ENCODE measurements around the gene RNASE4. TPM values are rescaled to one million over a fixed set of nuclear protein-coding genes. Genes with fewer than 3 reads are reported as not detected.

RNASE4 gene
- total RNA-seq, 1 experiment from 2014 or later, result 3.9 TPM

GRCh38 chr14:20679907-20680306, 4.5 kb upstream of the RNASE4 start:
- BruUV-seq (replicated peaks), result no TSS peak
- Histone ChIP-seq H3K27me3 (ENCODE audit: insufficient read depth, low read length) (no peaks in the 10 kb centered on the region), H3K4me3 (replicated peaks in 1 of 2; ENCODE audit: low read depth in 1 of 2, low read length in 2 of 2) (no peak overlapping the region), H3K36me3 (ENCODE audit: control insufficient read depth in 1 of 2, insufficient read depth in 2 of 2, low read length in 2 of 2) (no peaks in the 10 kb centered on the region), H3K9ac (ENCODE audit: low read length) (no peak overlapping the region), H3K79me2 (ENCODE audit: insufficient read depth, low read length) (no peaks in the 10 kb centered on the region), H4K20me1 (ENCODE audit: insufficient read depth) (no peaks in the 10 kb centered on the region), H3K4me2 (ENCODE audit: low read length) (peak overlapping the region; percentile 96; the same call in 1 of the 2 replicates), H3K4me1 (ENCODE audit: control insufficient read depth in 1 of 2, insufficient read depth in 2 of 2, low read length in 2 of 2) (peaks cover 21 to 52% of the 10 kb centered on the region in 2 experiments), H2AFZ (ENCODE audit: low read depth, low read length, poor library complexity, severe bottlenecking) (peak overlapping the region; percentile 93), H3K27ac (ENCODE audit: low read depth, low read length) (no peak overlapping the region; the same call in 1 of the 2 replicates), H3K9me3 (ENCODE audit: control insufficient read depth in 1 of 2, insufficient read depth in 1 of 2, low read depth in 1 of 2, low read length in 2 of 2) (no peaks in the 10 kb centered on the region), H3K9me2 (ENCODE audit: insufficient read depth) (no peaks in the 10 kb centered on the region)
- ChIA-PET RAD21 (ENCODE audit: low non-redundant PET in 1 of 2, low total read pairs in 2 of 2, uncharacterized antibody in 2 of 2, unreplicated experiment in 2 of 2) (no interaction called here), POLR2A (interaction anchor here (0.8 to 6.1 kb wide), 6 partner anchors 9 to 337 kb away, joined by 3 to 47 read pairs (median 14); partner anchors contain the start of gene PARP2), CTCF (interaction anchor here (1.1 to 6.1 kb wide), 7 partner anchors 11 to 264 kb away, joined by 4 to 59 read pairs (median 15); no protein-coding TSS in a partner anchor)
- no peak for ATAC-seq
- intact Hi-C loops (cut with micrococcal nuclease), result loop anchor here (2.0 to 5.0 kb wide), 3 partner anchors 213 to 337 kb away; partner anchors contain the start of genes METTL17, PARP2 and PNP
- no peak for DNase-seq (ENCODE audit: low read depth, low spot score)
- TF ChIP-seq SRF (IDR thresholded peaks at IDR 0.05; ENCODE audit: low read depth) (peak; percentile 59; the same call in 1 of the 2 replicates), SP1 (IDR thresholded peaks at IDR 0.05; ENCODE audit: low read depth) (0 out of 2 replicates have a peak, but pooled peaks have one; percentile 12), ZBTB33 (IDR thresholded peaks at IDR 0.05; ENCODE audit: extremely low read depth, insufficient replicate concordance, low read length) (no peak)

GRCh38 chr14:20680363-20680762, 4.0 kb upstream of the RNASE4 start:
- H3K4me2 ChIP-seq (ENCODE audit: low read length), result peak overlapping the region; percentile 96
- H3K36me3 ChIP-seq (ENCODE audit: control insufficient read depth in 1 of 2, insufficient read depth in 2 of 2, low read length in 2 of 2), result no peaks in the 10 kb centered on the region
- no peaks in the 10 kb centered on the region for H3K9me3 ChIP-seq (ENCODE audit: control insufficient read depth in 1 of 2, insufficient read depth in 1 of 2, low read depth in 1 of 2, low read length in 2 of 2)
- H3K27me3 ChIP-seq (ENCODE audit: insufficient read depth, low read length), result no peaks in the 10 kb centered on the region
- CTCF ChIA-PET, result interaction anchor here (0.6 to 6.1 kb wide), 8 partner anchors 11 to 441 kb away, joined by 4 to 59 read pairs (median 14); no protein-coding TSS in a partner anchor
- no peak for DNase-seq (ENCODE audit: low read depth, low spot score)
- H3K79me2 ChIP-seq (ENCODE audit: insufficient read depth, low read length), result no peaks in the 10 kb centered on the region
- H3K9ac ChIP-seq (ENCODE audit: low read length), result no peak overlapping the region; the same call in 1 of the 2 replicates
- peak overlapping the region; percentile 97 for H3K27ac ChIP-seq (ENCODE audit: low read depth, low read length)
- POLR2A ChIA-PET, result interaction anchor here (0.8 to 6.1 kb wide), 8 partner anchors 9 to 337 kb away, joined by 3 to 47 read pairs (median 16); partner anchors contain the start of gene PARP2
- RAD21 ChIA-PET (ENCODE audit: low non-redundant PET in 1 of 2, low total read pairs in 2 of 2, uncharacterized antibody in 2 of 2, unreplicated experiment in 2 of 2), result no interaction called here
- intact Hi-C loops (cut with micrococcal nuclease), result loop anchor here (2.0 to 5.0 kb wide), 3 partner anchors 213 to 338 kb away; partner anchors contain the start of genes METTL17, PARP2 and PNP
- H3K9me2 ChIP-seq (ENCODE audit: insufficient read depth), result no peaks in the 10 kb centered on the region
- ATAC-seq, result no peak
- TF ChIP-seq SRF (IDR thresholded peaks at IDR 0.05; ENCODE audit: low read depth) (no peak), REST (IDR thresholded peaks at IDR 0.05; ENCODE audit: low read depth) (no peak), SIN3A (IDR thresholded peaks at IDR 0.05; ENCODE audit: low read depth) (no peak), ATF3 (IDR thresholded peaks at IDR 0.05) (no peak), POLR2A (IDR thresholded peaks at IDR 0.05; ENCODE audit: borderline replicate concordance, extremely low read depth, insufficient read depth, insufficient read length) (no peak), POLR2AphosphoS5 (IDR thresholded peaks at IDR 0.05; ENCODE audit: low read depth, low read length) (no peak), ELF1 (IDR thresholded peaks at IDR 0.05; ENCODE audit: borderline replicate concordance, low read depth) (no peak), CEBPB (IDR thresholded peaks at IDR 0.05; ENCODE audit: low read depth) (no peak), EZH2phosphoT487 (IDR thresholded peaks at IDR 0.05; ENCODE audit: borderline replicate concordance) (no peak)
- peak overlapping the region; percentile 93 for H2AFZ ChIP-seq (ENCODE audit: low read depth, low read length, poor library complexity, severe bottlenecking)
- peaks cover 25 to 57% of the 10 kb centered on the region in 2 experiments for H3K4me1 ChIP-seq (ENCODE audit: control insufficient read depth in 1 of 2, insufficient read depth in 2 of 2, low read length in 2 of 2)
- BruUV-seq (replicated peaks), result no TSS peak
- H4K20me1 ChIP-seq (ENCODE audit: insufficient read depth), result no peaks in the 10 kb centered on the region
- H3K4me3 ChIP-seq (replicated peaks in 1 of 2; ENCODE audit: low read depth in 1 of 2, low read length in 2 of 2), result peak overlapping the region in 1 of 2 experiments; percentile 72; a peak in 1 of 4 replicates
